NT2/D1 (cell line): ENCODE results near the gene LDLRAD4.

Experiments used
- SUZ12 ChIP-seq: IDR thresholded peaks from 2 replicates; pipeline ENCODE4 v1.6.1; 2011; ENCODE audit not compliant: insufficient read length, insufficient read depth; ENCODE audit errors: extremely low read depth
- YY1 ChIP-seq: IDR thresholded peaks from 2 replicates; pipeline ENCODE4 v1.6.1; 2011; ENCODE audit not compliant: insufficient read length, insufficient read depth
- ZNF274 ChIP-seq: IDR thresholded peaks from 2 replicates; pipeline ENCODE4 v1.6.1; 2011; ENCODE audit warnings: mild to moderate bottlenecking, low read depth, low read length

DNA sequence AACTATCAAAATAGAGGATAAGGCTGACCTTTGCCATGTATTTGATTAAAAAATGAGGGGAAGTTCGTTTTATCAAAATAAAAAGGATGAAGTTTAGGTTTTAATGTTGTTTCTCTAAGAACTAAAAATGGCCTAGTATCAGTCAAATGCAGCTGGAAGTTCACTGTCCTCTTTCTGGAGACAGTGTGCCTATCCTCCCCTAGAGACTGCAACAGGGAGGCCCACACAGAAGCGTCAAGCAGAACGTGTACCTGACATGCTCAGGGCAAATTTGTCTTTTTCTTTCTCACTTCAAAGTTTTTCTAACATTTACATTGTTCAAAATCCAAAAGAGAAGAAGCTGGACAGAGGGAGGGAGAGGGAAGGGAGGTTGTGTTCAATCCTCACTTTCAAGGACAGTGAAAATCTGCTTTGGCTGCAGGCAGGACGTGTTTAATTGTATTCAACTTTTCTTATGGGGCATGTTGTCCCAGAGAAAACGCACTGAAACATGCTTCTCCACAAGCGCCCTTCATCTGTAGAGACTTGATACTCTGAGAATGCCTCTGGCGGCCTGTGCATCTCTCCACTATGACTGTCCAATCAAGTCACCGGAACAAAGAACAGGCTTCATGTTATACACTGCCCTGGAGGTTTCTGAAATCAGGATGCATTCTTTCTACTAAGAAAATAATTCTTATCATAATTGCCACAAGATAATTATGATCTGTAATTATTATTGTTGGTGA, 442.7 kb downstream of the LDLRAD4 start:
- TF ChIP-seq ZNF274: no peak
- no peak for TF ChIP-seq SUZ12
- TF ChIP-seq YY1: no peak
